H1 (cell line): ENCODE measurements around the gene TBC1D16. TPM values are rescaled to one million over a fixed set of nuclear protein-coding genes. Genes with fewer than 3 reads are reported as not detected.

Experiments
- ATF2 ChIP-seq: IDR thresholded peaks from 2 replicates; pipeline ENCODE4 v1.6.1; 2012; ENCODE audit warnings: low read length, inconsistent platforms
- TBP ChIP-seq: IDR thresholded peaks from 2 replicates; pipeline ENCODE4 v1.6.1; 2011; ENCODE audit warnings: low read depth, low read length, improper control_type of control experiment
- polyA plus RNA-seq, 7 experiments: library from polyadenylated mRNA; depleted of rRNA in 3 of 7; stranded (reverse) in 5 of 7; unstranded in 2 of 7; fragments of >200 nt in 5 of 7; fragments of 200-250 nt in 2 of 7; gene quantifications; 1 replicate in 5 of 7; 2 replicates in 1 of 7; 4 replicates in 1 of 7; pipeline versions ENCODE4 v1.2.1 to v1.2.3, GENCODE V29; 2011 to 2013; ENCODE audit warnings: missing spikeins in 2 of 7, mixed read lengths in 2 of 7
- total RNA-seq: library from RNA; stranded (reverse); fragmentation: NEBNext Ultra II Directional; extraction: Animal tissue kit (Norgen Biotek cat#: 25700); gene quantifications from 2 replicates; pipeline ENCODE4 v1.2.1, GENCODE V29; 2021

Gene TBC1D16
- total and polyA plus RNA-seq, 2 of the 8 experiments (the other 6 are each of a cell fraction or from before 2014, with no cell fraction given): 21.1 to 109 TPM

- TF ChIP-seq ATF2 (no peak), TBP (no peak)
Observed at GRCh38 chr17:80012765-80013741, 22.6 kb downstream of the TBC1D16 start (continued).
